ENCODE results near the gene ST3GAL5. TPM values are rescaled to one million over a fixed set of nuclear protein-coding genes. Genes with fewer than 3 reads are reported as not detected.

ST3GAL5 gene
- total and polyA plus RNA-seq, 2 of the 8 experiments (the other 6 are each of a cell fraction or from before 2014, with no cell fraction given), result 1.9 to 4.5 TPM

DNA sequence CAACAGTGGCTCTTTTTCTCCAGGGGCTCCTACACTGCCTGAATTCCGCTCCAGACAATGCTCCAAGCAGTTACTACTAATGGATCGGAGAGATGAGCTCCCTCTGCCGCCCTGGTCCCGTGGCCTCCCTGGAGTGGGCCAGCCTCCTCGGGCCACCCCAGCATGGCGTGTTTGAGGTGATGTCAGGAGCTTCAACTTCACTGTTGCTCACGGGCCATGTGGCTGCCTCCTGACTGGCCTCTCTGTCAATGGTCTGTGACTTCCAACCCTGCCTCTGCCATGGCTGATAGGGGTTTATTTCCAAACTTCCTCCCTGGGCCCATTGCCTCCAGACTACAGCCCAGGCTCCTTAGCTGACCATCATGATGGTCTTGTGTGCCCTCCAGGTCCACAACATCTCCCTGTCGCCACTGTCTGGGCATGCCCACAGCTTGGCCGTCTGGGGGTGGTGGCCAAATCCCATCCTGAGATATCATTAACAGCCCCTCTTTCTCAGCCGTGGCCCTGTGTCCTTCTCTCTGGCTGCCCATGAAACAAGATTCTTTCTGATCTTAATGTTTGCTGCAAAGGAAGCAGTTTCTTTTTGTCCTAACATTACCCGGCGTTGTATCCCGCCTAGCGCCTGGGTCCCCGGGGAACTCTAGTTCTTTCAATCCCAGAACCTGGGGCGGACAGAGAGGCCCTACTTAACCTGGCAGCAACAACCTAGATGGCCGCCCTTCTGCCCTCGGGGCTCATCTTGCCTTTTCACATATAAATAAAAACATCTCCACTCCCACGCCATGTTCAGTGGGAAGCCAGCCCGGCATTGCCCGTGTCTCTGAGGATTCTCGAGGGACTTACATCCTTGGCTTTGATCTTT is 96.9 kb downstream of the ST3GAL5 start:
- no peaks in the 10 kb centered on the region for H4K20me1 ChIP-seq (replicated peaks in 1 of 2; ENCODE audit: control insufficient read depth in 1 of 2, insufficient read depth in 2 of 2, low read length in 2 of 2)
- CTCF ChIA-PET (ENCODE audit: partially characterized antibody), result interaction anchor here (0.5 to 38.6 kb wide), 7 partner anchors 12 to 63 kb away, joined by 3 to 986 read pairs (median 4); partner anchors contain the start of gene ATOH8
- no peak overlapping the region for H3K27ac ChIP-seq (ENCODE audit: low read depth, low read length)
- H3K4ac ChIP-seq (replicated peaks; ENCODE audit: insufficient read length, low read depth, low read length), result no peak overlapping the region
- no peaks in the 10 kb centered on the region for H3K79me2 ChIP-seq (ENCODE audit: control insufficient read depth in 1 of 2, insufficient read depth in 2 of 2, low read length in 2 of 2)
- no peaks in the 10 kb centered on the region for H3K9me3 ChIP-seq (ENCODE audit: insufficient read depth in 2 of 2, low read depth in 1 of 2, low read length in 1 of 2)
- no peak overlapping the region for H2BK15ac ChIP-seq (ENCODE audit: low read length)
- no peak overlapping the region for H4K91ac ChIP-seq (replicated peaks; ENCODE audit: insufficient read length, low read length)
- no peak overlapping the region for H3K56ac ChIP-seq (replicated peaks; ENCODE audit: insufficient read length, low read depth, low read length)
- no peak overlapping the region for H2AFZ ChIP-seq (ENCODE audit: low read length)
- H2BK5ac ChIP-seq (ENCODE audit: low read depth, low read length), result no peak overlapping the region
- no peak overlapping the region for H3K9ac ChIP-seq (replicated peaks in 1 of 4; ENCODE audit: extremely low read depth in 1 of 4, low read depth in 3 of 4, low read length in 3 of 4)
- H2AK5ac ChIP-seq (ENCODE audit: low read depth, low read length), result no peak overlapping the region
- DNase-seq (ENCODE audit: low read depth in 1 of 2, low spot score in 2 of 2) (no peak), FAIRE-seq (no peak)
- no peak overlapping the region for H4K8ac ChIP-seq (ENCODE audit: extremely low read depth, insufficient read depth, low read length)
- H2BK20ac ChIP-seq (ENCODE audit: low read length), result no peak overlapping the region
- no peaks in the 10 kb centered on the region for H3K79me1 ChIP-seq (ENCODE audit: low read depth, low read length)
- no peak overlapping the region for H2BK12ac ChIP-seq (ENCODE audit: low read depth, low read length)
- H4K5ac ChIP-seq (ENCODE audit: insufficient read length, low read depth, low read length), result no peak overlapping the region
- H3K4me1 ChIP-seq (replicated peaks in 1 of 4; ENCODE audit: control insufficient read depth in 3 of 4, insufficient read depth in 4 of 4, low read length in 3 of 4), result no peaks in the 10 kb centered on the region; a peak in 1 of 7 replicates
- no peak overlapping the region for H3K4me3 ChIP-seq (ENCODE audit: extremely low read depth in 1 of 4, insufficient read depth in 2 of 4, low read depth in 3 of 4, low read length in 4 of 4)
- no peak overlapping the region for H2BK120ac ChIP-seq (replicated peaks; ENCODE audit: low read depth, low read length)
- no peaks in the 10 kb centered on the region for H3K36me3 ChIP-seq (ENCODE audit: control insufficient read depth in 2 of 4, insufficient read depth in 4 of 4, low read length in 3 of 4)
- TF ChIP-seq ZNF274 (IDR thresholded peaks at IDR 0.05; ENCODE audit: borderline replicate concordance, extremely low read depth, low read length), result no peak
- no peak for TF ChIP-seq NRF1 (IDR thresholded peaks at IDR 0.05; ENCODE audit: low read depth, low read length)
- no peak for TF ChIP-seq HDAC2 (IDR thresholded peaks at IDR 0.05; ENCODE audit: borderline replicate concordance in 1 of 2, low read depth in 2 of 2, low read length in 2 of 2)
- no peak for TF ChIP-seq CBX8 (IDR thresholded peaks at IDR 0.05; ENCODE audit: borderline replicate concordance, low read depth, low read length)
- no peak for TF ChIP-seq YY1 (IDR thresholded peaks at IDR 0.05; ENCODE audit: low read depth, low read length)
- TF ChIP-seq FOSL1 (IDR thresholded peaks at IDR 0.05; ENCODE audit: insufficient read depth, low read depth, low read length), result no peak
- TF ChIP-seq ASH2L (IDR thresholded peaks at IDR 0.05; ENCODE audit: low read length), result no peak
- no peaks in the 10 kb centered on the region for H3K23me2 ChIP-seq (ENCODE audit: low read depth, low read length)
- H3K18ac ChIP-seq (ENCODE audit: extremely low read depth, low read length), result no peak overlapping the region; the same call in none of the 2 replicates
- 93% methylated on average over 22 of the region's 22 CpGs; no CpG with 5 or more reads in 1 of the 2 experiments for WGBS, 2 experiments (ENCODE audit: extremely low coverage in 1 of 2, insufficient coverage in 1 of 2, insufficient read length in 1 of 2, insufficient replicate concordance in 2 of 2, low coverage in 1 of 2, low lambda C conversion rate in 2 of 2, missing lambda C conversion rate in 1 of 2)
- no peaks in the 10 kb centered on the region; a peak in 1 of 7 replicates for H3K27me3 ChIP-seq (replicated peaks in 1 of 4; ENCODE audit: control insufficient read depth in 3 of 4, extremely low read depth in 1 of 4, insufficient read depth in 3 of 4, low read length in 3 of 4)
- H3K4me2 ChIP-seq (ENCODE audit: insufficient read depth in 1 of 2, low read depth in 2 of 2, low read length in 2 of 2), result no peak overlapping the region
- POLR2A ChIA-PET (ENCODE audit: partially characterized antibody), result interaction anchor here (1.6 kb wide), 1 partner anchor 14 kb away, joined by 3 read pairs; no protein-coding TSS in a partner anchor
- H3K23ac ChIP-seq (ENCODE audit: insufficient read length), result no peak overlapping the region
- no peak overlapping the region for H3K14ac ChIP-seq (ENCODE audit: insufficient read length)

Measured in H1 (cell line).